Fibroblast of villous mesenchyme (primary cell): ENCODE measurements around the gene FCHSD2. TPM values are rescaled to one million over a fixed set of nuclear protein-coding genes. Genes with fewer than 3 reads are reported as not detected.

Experiments used
- DNase-seq: peaks from one replicate; pipeline ENCODE4 v3.0.0-alpha.2; 2010; ENCODE audit warnings: low read depth
- H3K4me3 ChIP-seq: 2 replicates; pipeline ENCODE4 v1.5.1; 2011; ENCODE audit warnings: low read depth, mild to moderate bottlenecking, low read length
- CTCF ChIP-seq: IDR thresholded peaks from 2 replicates; pipeline ENCODE4 v1.5.1; 2012; ENCODE audit warnings: low read depth, mild to moderate bottlenecking, low read length; ENCODE audit not compliant: insufficient read depth
- total RNA-seq: library from RNA; depleted of rRNA; stranded (reverse); fragments of >200 nt; gene quantifications from 2 replicates; pipeline ENCODE4 v1.2.3, GENCODE V29; 2012

The FCHSD2 gene
- total RNA-seq, 1 donor = 11.2 TPM

- no peak for TF ChIP-seq CTCF
- no peak overlapping the region for H3K4me3 ChIP-seq
- no peak for DNase-seq
These were observed 82.2 kb downstream of the FCHSD2 start for GRCh38 chr11:73059915-73060314.

- DNase-seq = no peak
- H3K4me3 ChIP-seq = no peak overlapping the region
- TF ChIP-seq CTCF = no peak
These were observed 83.0 kb downstream of the FCHSD2 start for GRCh38 chr11:73058989-73059674.

- no peak for TF ChIP-seq CTCF
- DNase-seq = no peak
- no peak overlapping the region for H3K4me3 ChIP-seq
These were observed 86.3 kb downstream of the FCHSD2 start for GRCh38 chr11:73055655-73056354.

- H3K4me3 ChIP-seq = no peak overlapping the region
- no peak for DNase-seq
- TF ChIP-seq CTCF = no peak
These were observed 87.1 kb downstream of the FCHSD2 start for GRCh38 chr11:73055002-73055401.

- peak; percentile 81 for DNase-seq
- no peak for TF ChIP-seq CTCF
- no peak overlapping the region for H3K4me3 ChIP-seq
These were observed 88.2 kb downstream of the FCHSD2 start for GRCh38 chr11:73053964-73054363.

GRCh38 chr11:73048446-73048845, 93.7 kb downstream of the FCHSD2 start:
- no peak for DNase-seq
- no peak for TF ChIP-seq CTCF
- no peak overlapping the region for H3K4me3 ChIP-seq
